Vagina (tissue), 2 donors: ENCODE measurements around the gene CATSPERB. TPM values are rescaled to one million over a fixed set of nuclear protein-coding genes. Genes with fewer than 3 reads are reported as not detected.

Experiments
- DNase-seq, 2 donors: peaks; one replicate each; pipeline ENCODE4 v3.0.0-alpha.2; 2017; ENCODE audit errors: extremely low spot score in 2 of 2
- H3K27ac ChIP-seq: fragments of 200-600 bp; sonication (generic); one replicate; pipeline ENCODE4 v1.5.1; 2019
- H3K27me3 ChIP-seq: fragments of 200-600 bp; sonication (generic); one replicate; pipeline ENCODE4 v1.5.1; 2019
- H3K36me3 ChIP-seq, 2 donors: fragments of 200-600 bp; sonication (generic); one replicate each; pipeline ENCODE4 v1.5.1; 2017 to 2019
- H3K4me1 ChIP-seq: fragments of 200-600 bp; sonication (generic); one replicate; pipeline ENCODE4 v1.5.1; 2019
- H3K4me3 ChIP-seq, 2 donors: fragments of 200-600 bp; sonication (generic); 1 replicate in 1 of 2; 2 replicates in 1 of 2; pipeline ENCODE4 v1.5.1; 2016 to 2019
- H3K9me3 ChIP-seq: fragments of 200-600 bp; sonication (generic); one replicate; pipeline ENCODE4 v1.5.1; 2019
- POLR2A ChIP-seq, 2 donors: fragments of 450-650 bp; IDR thresholded peaks; one replicate each; pipeline ENCODE4 v1.6.1; 2017; ENCODE audit warnings: antibody characterized with exemption in 2 of 2, mild to moderate bottlenecking in 2 of 2, moderate library complexity in 2 of 2
- POLR2AphosphoS5 ChIP-seq, 2 donors: sonication (generic); formaldehyde crosslinking; IDR thresholded peaks; one replicate each; pipeline ENCODE4 v1.9.0; 2017; ENCODE audit warnings: antibody characterized with exemption in 2 of 2, mild to moderate bottlenecking in 2 of 2, low read depth in 1 of 2; ENCODE audit not compliant: insufficient read depth in 1 of 2
- intact Hi-C: fragments of 100-400 bp; cut with DNase I; formaldehyde crosslinking; loops from one replicate; pipeline ENCODE4 v1.15.1; 2023
- total RNA-seq: library from RNA; depleted of rRNA; stranded (reverse); fragments of >200 nt; gene quantifications from one replicate; pipeline ENCODE4 v1.2.3, GENCODE V29; 2016
- TF ChIP-seq, protein P1 (sequence below), 3 experiments: fragments of 450-650 bp in 2 of 3; fragments of 200-600 bp in 1 of 3; sonication (generic) in 1 of 3; IDR thresholded peaks; one replicate each; pipeline ENCODE4 v1.5.1; 2017 to 2019; ENCODE audit warnings: antibody characterized with exemption in 3 of 3, mild to moderate bottlenecking in 2 of 3, moderate library complexity in 2 of 3

The CATSPERB gene
- total RNA-seq, 1 donor from 2014 or later, result 5.2 TPM

- Histone ChIP-seq H3K9me3 (no peaks in the 10 kb centered on the region), H3K27ac (no peak overlapping the region), H3K27me3 (no peaks in the 10 kb centered on the region), H3K4me1 (no peaks in the 10 kb centered on the region), H3K36me3 (no peaks in the 10 kb centered on the region), H3K4me3 (no peak overlapping the region)
- DNase-seq, result no peak
- intact Hi-C loops, result no loop called here
- no peak for TF ChIP-seq POLR2A (IDR thresholded peaks at IDR 0.05)
- TF ChIP-seq, protein P1, sequence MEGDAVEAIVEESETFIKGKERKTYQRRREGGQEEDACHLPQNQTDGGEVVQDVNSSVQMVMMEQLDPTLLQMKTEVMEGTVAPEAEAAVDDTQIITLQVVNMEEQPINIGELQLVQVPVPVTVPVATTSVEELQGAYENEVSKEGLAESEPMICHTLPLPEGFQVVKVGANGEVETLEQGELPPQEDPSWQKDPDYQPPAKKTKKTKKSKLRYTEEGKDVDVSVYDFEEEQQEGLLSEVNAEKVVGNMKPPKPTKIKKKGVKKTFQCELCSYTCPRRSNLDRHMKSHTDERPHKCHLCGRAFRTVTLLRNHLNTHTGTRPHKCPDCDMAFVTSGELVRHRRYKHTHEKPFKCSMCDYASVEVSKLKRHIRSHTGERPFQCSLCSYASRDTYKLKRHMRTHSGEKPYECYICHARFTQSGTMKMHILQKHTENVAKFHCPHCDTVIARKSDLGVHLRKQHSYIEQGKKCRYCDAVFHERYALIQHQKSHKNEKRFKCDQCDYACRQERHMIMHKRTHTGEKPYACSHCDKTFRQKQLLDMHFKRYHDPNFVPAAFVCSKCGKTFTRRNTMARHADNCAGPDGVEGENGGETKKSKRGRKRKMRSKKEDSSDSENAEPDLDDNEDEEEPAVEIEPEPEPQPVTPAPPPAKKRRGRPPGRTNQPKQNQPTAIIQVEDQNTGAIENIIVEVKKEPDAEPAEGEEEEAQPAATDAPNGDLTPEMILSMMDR (IDR thresholded peaks at IDR 0.05), result no peak
- TF ChIP-seq POLR2AphosphoS5 (IDR thresholded peaks at IDR 0.05; ENCODE audit: insufficient read depth in 1 of 2, low read depth in 1 of 2), result no peak
These were observed 3.2 kb downstream of the CATSPERB start for GRCh38 chr14:91728616-91729183.

- no peaks in the 10 kb centered on the region for H3K9me3 ChIP-seq
- TF ChIP-seq, protein P1 (IDR thresholded peaks at IDR 0.05), result no peak
- no peak for TF ChIP-seq POLR2AphosphoS5 (IDR thresholded peaks at IDR 0.05; ENCODE audit: insufficient read depth in 1 of 2, low read depth in 1 of 2)
- no peak for TF ChIP-seq POLR2A (IDR thresholded peaks at IDR 0.05)
- H3K27me3 ChIP-seq, result no peaks in the 10 kb centered on the region
- no peak overlapping the region for H3K27ac ChIP-seq
- DNase-seq, result no peak
- intact Hi-C loops, result no loop called here
- H3K4me3 ChIP-seq, result no peak overlapping the region
- H3K4me1 ChIP-seq, result no peaks in the 10 kb centered on the region
- no peaks in the 10 kb centered on the region for H3K36me3 ChIP-seq
These were observed 4.8 kb downstream of the CATSPERB start for GRCh38 chr14:91727121-91727520.

- Histone ChIP-seq H3K36me3 (no peaks in the 10 kb centered on the region), H3K27me3 (no peaks in the 10 kb centered on the region), H3K4me1 (no peaks in the 10 kb centered on the region), H3K9me3 (no peaks in the 10 kb centered on the region), H3K4me3 (no peak overlapping the region), H3K27ac (no peak overlapping the region)
- intact Hi-C loops, result no loop called here
- no peak for DNase-seq
- no peak for TF ChIP-seq POLR2A (IDR thresholded peaks at IDR 0.05)
- TF ChIP-seq, protein P1 (IDR thresholded peaks at IDR 0.05), result no peak
- no peak for TF ChIP-seq POLR2AphosphoS5 (IDR thresholded peaks at IDR 0.05; ENCODE audit: insufficient read depth in 1 of 2, low read depth in 1 of 2)
These were observed 8.4 kb downstream of the CATSPERB start for GRCh38 chr14:91723501-91723900.

GRCh38 chr14:91722386-91722785 lies 9.5 kb downstream of the CATSPERB start:
- TF ChIP-seq POLR2AphosphoS5 (IDR thresholded peaks at IDR 0.05; ENCODE audit: insufficient read depth in 1 of 2, low read depth in 1 of 2), result no peak
- no peak for TF ChIP-seq POLR2A (IDR thresholded peaks at IDR 0.05)
- TF ChIP-seq, protein P1 (IDR thresholded peaks at IDR 0.05), result no peak
- DNase-seq, result no peak
- Histone ChIP-seq H3K4me1 (no peaks in the 10 kb centered on the region), H3K4me3 (no peak overlapping the region), H3K36me3 (no peaks in the 10 kb centered on the region), H3K27ac (no peak overlapping the region), H3K27me3 (no peaks in the 10 kb centered on the region), H3K9me3 (no peaks in the 10 kb centered on the region)
- intact Hi-C loops, result no loop called here

GRCh38 chr14:91719839-91720238 lies 12.0 kb downstream of the CATSPERB start:
- Histone ChIP-seq H3K4me1 (no peaks in the 10 kb centered on the region), H3K9me3 (no peaks in the 10 kb centered on the region), H3K36me3 (no peaks in the 10 kb centered on the region), H3K4me3 (no peak overlapping the region), H3K27ac (no peak overlapping the region), H3K27me3 (no peaks in the 10 kb centered on the region)
- no peak for DNase-seq
- intact Hi-C loops, result no loop called here
- TF ChIP-seq POLR2AphosphoS5 (IDR thresholded peaks at IDR 0.05; ENCODE audit: insufficient read depth in 1 of 2, low read depth in 1 of 2) (no peak), POLR2A (IDR thresholded peaks at IDR 0.05) (no peak)
- TF ChIP-seq, protein P1 (IDR thresholded peaks at IDR 0.05), result no peak
